Omental fat pad (tissue), 4 donors: Measurements from ENCODE around the gene MVB12B. TPM values are rescaled to one million over a fixed set of nuclear protein-coding genes. Genes with fewer than 3 reads are reported as not detected.

Source experiments
- ATAC-seq: fragments of 150-250 bp; one replicate; pipeline ENCODE4 v1.9.1; 2016; ENCODE audit warnings: mild to moderate bottlenecking, moderate library complexity; ENCODE audit not compliant: low FRiP score
- DNase-seq: peaks from one replicate; pipeline ENCODE4 v3.0.0-alpha.2; 2019; ENCODE audit warnings: low spot score
- CTCF ChIP-seq, 3 donors: fragments of 450-650 bp; IDR thresholded peaks; one replicate each; pipeline ENCODE4 v1.5.1; 2016 to 2017; ENCODE audit warnings: antibody characterized with exemption in 3 of 3, mild to moderate bottlenecking in 3 of 3, moderate library complexity in 2 of 3
- total RNA-seq, 4 donors: library from RNA; depleted of rRNA; stranded (reverse); fragments of >200 nt; gene quantifications; one replicate each; pipeline ENCODE4 v1.1.0, GENCODE V29; 2016

The MVB12B gene
- total RNA-seq, 4 donors from 2014 or later, result 5.5 to 21.4 (median 11.6) TPM

- no peak for ATAC-seq
- TF ChIP-seq CTCF (IDR thresholded peaks at IDR 0.05), result no peak
- DNase-seq, result no peak
These were observed 127.6 kb downstream of the MVB12B start for GRCh38 chr9:126454215-126454614.

GRCh38 chr9:126454795-126455194 lies 128.2 kb downstream of the MVB12B start:
- no peak for TF ChIP-seq CTCF (IDR thresholded peaks at IDR 0.05)
- ATAC-seq, result no peak
- no peak for DNase-seq

- DNase-seq (no peak), ATAC-seq (no peak)
- no peak for TF ChIP-seq CTCF (IDR thresholded peaks at IDR 0.05)
These were observed 130.0 kb downstream of the MVB12B start for GRCh38 chr9:126456441-126457174.

- DNase-seq, result no peak
- no peak for ATAC-seq
- no peak for TF ChIP-seq CTCF (IDR thresholded peaks at IDR 0.05)
These were observed 130.5 kb downstream of the MVB12B start for GRCh38 chr9:126457175-126457547.

- ATAC-seq, result no peak
- no peak for TF ChIP-seq CTCF (IDR thresholded peaks at IDR 0.05)
- no peak for DNase-seq
These were observed 131.3 kb downstream of the MVB12B start for GRCh38 chr9:126457890-126458289.

GRCh38 chr9:126459126-126459525 lies 132.5 kb downstream of the MVB12B start:
- ATAC-seq (no peak), DNase-seq (no peak)

More at GRCh38 chr9:126459126-126459525, 132.5 kb downstream of the MVB12B start:
- no peak for TF ChIP-seq CTCF (IDR thresholded peaks at IDR 0.05)
